ENCODE measurements around the gene DRG2. TPM values are rescaled to one million over a fixed set of nuclear protein-coding genes. Genes with fewer than 3 reads are reported as not detected.

DRG2 gene
- total RNA-seq, 6 donors from 2014 or later: 28.7 to 40.9 (median 33.5) TPM

- H3K27ac ChIP-seq: peak overlapping the region in 1 of 4 donors; percentile 21
- H3K4me3 ChIP-seq: peak overlapping the region in 1 of 4 donors; percentile 3
- no peak for ATAC-seq (ENCODE audit: low FRiP score in 2 of 2)
- no peak for TF ChIP-seq EP300 (IDR thresholded peaks at IDR 0.05)
- peak in 3 of 6 experiments; percentile 6 to 45 (median 36) for TF ChIP-seq CTCF (IDR thresholded peaks at IDR 0.05)
- no peaks in the 10 kb centered on the region for H3K36me3 ChIP-seq
- peaks cover 0 to 10% (median 5%) of the 10 kb centered on the region in 4 donors for H3K4me1 ChIP-seq
- H3K9me3 ChIP-seq: no peaks in the 10 kb centered on the region
- DNase-seq: peak; percentile 56 to 79
- no peaks in the 10 kb centered on the region for H3K27me3 ChIP-seq
- 52 to 76% methylated on average over 14 to 17 of the region's 18 CpGs for WGBS, 2 donors
These were observed 55.5 kb downstream of the DRG2 start for GRCh38 chr17:18143044-18143936.

GRCh38 chr17:18144261-18144660 lies 56.5 kb downstream of the DRG2 start:
- TF ChIP-seq EP300 (IDR thresholded peaks at IDR 0.05) (no peak), CTCF (IDR thresholded peaks at IDR 0.05) (no peak), POLR2AphosphoS5 (IDR thresholded peaks at IDR 0.05) (no peak), POLR2A (IDR thresholded peaks at IDR 0.05) (no peak)
- Histone ChIP-seq H3K4me1 (peaks cover 0 to 10% (median 5%) of the 10 kb centered on the region in 4 donors), H3K27me3 (no peaks in the 10 kb centered on the region), H3K27ac (no peak overlapping the region), H3K4me3 (no peak overlapping the region), H3K9me3 (no peaks in the 10 kb centered on the region), H3K36me3 (no peaks in the 10 kb centered on the region)
- DNase-seq (no peak), ATAC-seq (ENCODE audit: low FRiP score in 2 of 2) (no peak)
- whole genome bisulfite sequencing, 2 donors: 83 to 91% methylated on average over 4 of the region's 4 CpGs

DNA sequence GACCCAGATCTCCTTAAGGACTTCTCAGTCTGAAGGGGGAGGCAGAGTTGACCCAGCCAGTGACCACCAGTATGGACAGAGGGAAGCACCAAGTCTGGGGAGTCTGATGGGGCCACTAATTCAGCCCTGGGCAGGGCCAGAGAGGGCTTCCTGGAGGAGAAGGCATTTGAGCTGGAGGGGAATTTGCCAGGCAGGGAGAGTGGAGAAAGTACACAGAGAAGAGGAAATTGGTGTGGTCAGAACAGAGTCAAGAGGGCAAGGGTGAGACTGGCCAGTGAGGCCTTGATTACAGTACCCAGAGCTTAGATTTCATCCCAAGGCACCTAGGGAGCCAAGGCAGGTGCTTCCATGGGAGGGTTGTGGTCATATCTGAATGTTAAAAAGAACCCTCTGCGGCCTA lies 57.1 kb downstream of the DRG2 start:
- Histone ChIP-seq H3K4me1 (peaks cover 0 to 10% (median 5%) of the 10 kb centered on the region in 4 donors), H3K36me3 (no peaks in the 10 kb centered on the region), H3K4me3 (no peak overlapping the region), H3K27ac (no peak overlapping the region), H3K27me3 (no peaks in the 10 kb centered on the region), H3K9me3 (no peaks in the 10 kb centered on the region)
- TF ChIP-seq POLR2A (IDR thresholded peaks at IDR 0.05) (no peak), EP300 (IDR thresholded peaks at IDR 0.05) (no peak), CTCF (IDR thresholded peaks at IDR 0.05) (no peak), POLR2AphosphoS5 (IDR thresholded peaks at IDR 0.05) (no peak)
- DNase-seq (no peak), ATAC-seq (ENCODE audit: low FRiP score in 2 of 2) (no peak)
- WGBS, 2 donors: 85 to 90% methylated on average over 1 of the region's 1 CpG

GRCh38 chr17:18145811-18146210 lies 58.1 kb downstream of the DRG2 start:
- Histone ChIP-seq H3K4me1 (peaks cover 0 to 10% (median 4%) of the 10 kb centered on the region in 4 donors), H3K36me3 (no peaks in the 10 kb centered on the region), H3K9me3 (no peaks in the 10 kb centered on the region), H3K27me3 (no peaks in the 10 kb centered on the region), H3K4me3 (no peak overlapping the region), H3K27ac (no peak overlapping the region)
- WGBS, 2 donors: 86 to 94% methylated on average over 9 to 13 of the region's 13 CpGs
- DNase-seq (peak in 1 of 2 donors; percentile 57), ATAC-seq (ENCODE audit: low FRiP score in 2 of 2) (no peak)
- TF ChIP-seq EP300 (IDR thresholded peaks at IDR 0.05): no peak
- TF ChIP-seq CTCF (IDR thresholded peaks at IDR 0.05): no peak
- TF ChIP-seq POLR2A (IDR thresholded peaks at IDR 0.05): no peak
- no peak for TF ChIP-seq POLR2AphosphoS5 (IDR thresholded peaks at IDR 0.05)
